ENCODE measurements around the gene COL20A1.

DNA sequence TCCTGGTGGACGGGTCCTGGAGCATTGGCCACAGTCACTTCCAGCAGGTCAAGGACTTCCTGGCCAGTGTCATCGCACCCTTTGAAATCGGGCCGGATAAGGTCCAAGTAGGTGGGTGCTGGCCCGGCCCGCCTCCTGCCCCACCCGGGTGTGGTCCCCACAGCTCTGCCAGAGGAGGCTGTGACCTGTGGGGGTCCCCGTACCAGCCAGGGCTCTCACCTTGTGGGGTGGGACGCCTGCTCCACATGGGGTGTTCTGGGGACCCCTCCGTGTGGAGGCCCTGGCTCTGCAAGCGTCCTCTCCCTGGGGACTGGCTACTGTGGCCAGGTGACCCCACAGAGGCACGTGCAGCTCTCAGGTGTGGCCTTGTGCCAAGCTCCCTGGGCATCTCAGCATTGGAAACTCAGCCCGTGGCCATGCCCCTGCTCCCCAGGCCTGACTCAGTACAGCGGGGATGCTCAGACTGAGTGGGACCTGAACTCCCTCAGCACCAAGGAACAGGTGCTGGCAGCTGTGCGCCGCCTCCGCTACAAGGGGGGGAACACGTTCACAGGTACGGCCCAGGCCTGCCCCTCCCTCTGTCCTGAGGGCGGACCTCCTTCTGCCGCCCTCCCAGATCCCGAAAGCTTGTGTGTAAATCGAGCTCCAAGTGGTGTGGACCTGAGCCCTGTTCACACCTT, 14.7 kb downstream of the COL20A1 start:
- TF ChIP-seq EP300 (IDR thresholded peaks at IDR 0.05): no peak
- TF ChIP-seq, protein P1, sequence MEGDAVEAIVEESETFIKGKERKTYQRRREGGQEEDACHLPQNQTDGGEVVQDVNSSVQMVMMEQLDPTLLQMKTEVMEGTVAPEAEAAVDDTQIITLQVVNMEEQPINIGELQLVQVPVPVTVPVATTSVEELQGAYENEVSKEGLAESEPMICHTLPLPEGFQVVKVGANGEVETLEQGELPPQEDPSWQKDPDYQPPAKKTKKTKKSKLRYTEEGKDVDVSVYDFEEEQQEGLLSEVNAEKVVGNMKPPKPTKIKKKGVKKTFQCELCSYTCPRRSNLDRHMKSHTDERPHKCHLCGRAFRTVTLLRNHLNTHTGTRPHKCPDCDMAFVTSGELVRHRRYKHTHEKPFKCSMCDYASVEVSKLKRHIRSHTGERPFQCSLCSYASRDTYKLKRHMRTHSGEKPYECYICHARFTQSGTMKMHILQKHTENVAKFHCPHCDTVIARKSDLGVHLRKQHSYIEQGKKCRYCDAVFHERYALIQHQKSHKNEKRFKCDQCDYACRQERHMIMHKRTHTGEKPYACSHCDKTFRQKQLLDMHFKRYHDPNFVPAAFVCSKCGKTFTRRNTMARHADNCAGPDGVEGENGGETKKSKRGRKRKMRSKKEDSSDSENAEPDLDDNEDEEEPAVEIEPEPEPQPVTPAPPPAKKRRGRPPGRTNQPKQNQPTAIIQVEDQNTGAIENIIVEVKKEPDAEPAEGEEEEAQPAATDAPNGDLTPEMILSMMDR (IDR thresholded peaks at IDR 0.05): no peak
- TF ChIP-seq POLR2A (IDR thresholded peaks at IDR 0.05; ENCODE audit: low read depth): no peak

Measured in esophagus muscularis mucosa (tissue), 4 donors.